Caco-2 (cell line): ENCODE results near the gene CBARP. TPM values are rescaled to one million over a fixed set of nuclear protein-coding genes. Genes with fewer than 3 reads are reported as not detected.
"Not testable (repeated sequence)": the region's sequence is repeated elsewhere in the genome, so short reads cannot be mapped to it uniquely, and the experiment has no call there.

Source experiments
- BruUV-seq: library from RNA; stranded (reverse); fragments of 400-500 nt; replicated peaks from 2 replicates; lab custom pipeline; 2021; lab: Mats Ljungman, UMichigan
- CTCF ChIA-PET: fragments of 300-600 bp; sonication (Branson Sonifier 250); formaldehyde crosslinking; loops from one replicate; lab custom pipeline; 2022; ENCODE audit warnings: antibody characterized with exemption; lab: Charles Lee
- POLR2A ChIA-PET: fragments of 300-600 bp; sonication (Branson Sonifier 250); formaldehyde crosslinking; loops from one replicate; lab custom pipeline; 2022; ENCODE audit warnings: antibody characterized with exemption; lab: Charles Lee
- DNase-seq, 2 experiments: peaks; one replicate each; pipeline versions ENCODE4 v3.0.0 to v3.0.0-alpha.2; 2020 to 2022
- H3K27me3 ChIP-seq: replicated peaks from 2 replicates; pipeline ENCODE4 v1.6.0; 2011; ENCODE audit warnings: low read length; ENCODE audit not compliant: control insufficient read depth, insufficient read depth
- H3K36me3 ChIP-seq: 2 replicates; pipeline ENCODE4 v1.5.1; 2011; ENCODE audit warnings: low read length; ENCODE audit not compliant: control insufficient read depth, insufficient read depth
- H3K4me1 ChIP-seq: fragments of 250-450 bp; sonication (Bioruptor Pico); 2 replicates; pipeline ENCODE4 v1.5.1; 2020; ENCODE audit warnings: mild to moderate bottlenecking
- H3K4me3 ChIP-seq: 2 replicates; pipeline ENCODE4 v1.5.1; 2011; ENCODE audit warnings: low read depth, mild to moderate bottlenecking, control low read depth, low read length
- H3K9me3 ChIP-seq: fragments of 250-450 bp; sonication (Bioruptor Pico); 2 replicates; pipeline ENCODE4 v1.5.1; 2020; ENCODE audit warnings: mild to moderate bottlenecking, moderate library complexity
- H3K27ac Mint-ChIP-seq: one replicate; pipeline ENCODE4 v1.8.0; 2022; ENCODE audit warnings: mixed read lengths; ENCODE audit not compliant: unreplicated experiment
- H3K27me3 Mint-ChIP-seq: one replicate; pipeline ENCODE4 v1.8.0; 2022; ENCODE audit warnings: mixed read lengths; ENCODE audit not compliant: insufficient read depth, unreplicated experiment
- H3K36me3 Mint-ChIP-seq: one replicate; pipeline ENCODE4 v1.8.0; 2022; ENCODE audit warnings: mild to moderate bottlenecking, mixed read lengths; ENCODE audit not compliant: insufficient read depth, unreplicated experiment
- H3K4me1 Mint-ChIP-seq: one replicate; pipeline ENCODE4 v1.8.0; 2022; ENCODE audit warnings: low read depth, mixed read lengths; ENCODE audit not compliant: unreplicated experiment
- H3K4me3 Mint-ChIP-seq: one replicate; pipeline ENCODE4 v1.8.0; 2022; ENCODE audit warnings: mild to moderate bottlenecking, moderate library complexity, mixed read lengths; ENCODE audit not compliant: unreplicated experiment
- H3K9me3 Mint-ChIP-seq: one replicate; pipeline ENCODE4 v1.8.0; 2022; ENCODE audit warnings: mixed read lengths; ENCODE audit not compliant: unreplicated experiment
- CTCF ChIP-seq, 2 experiments: fragments of 200-600 bp in 1 of 2; IDR thresholded peaks; 1 replicate in 1 of 2; 2 replicates in 1 of 2; pipeline versions ENCODE4 v1.5.1 to v1.8.0; 2011 to 2022; ENCODE audit warnings: antibody characterized with exemption in 1 of 2, control low read depth in 1 of 2, inconsistent platforms in 1 of 2, low read depth in 1 of 2, low read length in 1 of 2, mild to moderate bottlenecking in 1 of 2, moderate library complexity in 1 of 2; ENCODE audit not compliant: insufficient read depth in 1 of 2, severe bottlenecking in 1 of 2, unreplicated experiment in 1 of 2
- intact Hi-C: fragments of 100-400 bp; cut with micrococcal nuclease; formaldehyde crosslinking; loops from one replicate; pipeline ENCODE4 v1.10.0; 2022; ENCODE audit not compliant: unreplicated experiment
- total RNA-seq: library from RNA; stranded (reverse); gene quantifications from 2 replicates; pipeline ENCODE4 v1.2.3, GENCODE V29; 2022

CBARP gene
- total RNA-seq, 1 experiment from 2014 or later, result 7.3 TPM

- Histone ChIP-seq H3K9me3 (no peaks in the 10 kb centered on the region), H3K4me3 (peak within 1 kb of the TSS; percentile 88), H3K27me3 (no peaks in the 10 kb centered on the region), H3K36me3 (peaks cover 4% of the 10 kb centered on the region), H3K4me1 (peaks cover 30% of the 10 kb centered on the region)
- DNase-seq, result peak; percentile 79 to 85
- H3K27ac Mint-ChIP-seq, result peak within 1 kb of the TSS; percentile 75
- H3K4me1 Mint-ChIP-seq, result peaks cover under 1% of the 10 kb centered on the region
- TF ChIP-seq CTCF (IDR thresholded peaks at IDR 0.05; ENCODE audit: insufficient read depth in 1 of 2, low read depth in 1 of 2, low read length in 1 of 2, severe bottlenecking in 1 of 2, unreplicated experiment in 1 of 2), result no peak
- no peaks in the 10 kb centered on the region for H3K27me3 Mint-ChIP-seq
- peak within 1 kb of the TSS; percentile 96 for H3K4me3 Mint-ChIP-seq
- POLR2A ChIA-PET, result interaction anchor here (1.0 to 1.6 kb wide), 3 partner anchors 17 to 21 kb away, joined by 3 to 21 read pairs (median 4); partner anchors contain the start of gene CIRBP
- no peaks in the 10 kb centered on the region for H3K9me3 Mint-ChIP-seq
- intact Hi-C loops, result no loop called here
- CTCF ChIA-PET, result no interaction called here
- BruUV-seq, result no TSS peak
- peaks cover 60% of the 10 kb centered on the region for H3K36me3 Mint-ChIP-seq
Measured at GRCh38 chr19:1248139-1248785, 10.5 kb upstream of the CBARP start, which contains the start of gene MIDN. Gene MIDN (plus strand): TSS chr19:1248583. CDS start chr19:1250297, 1,714 bp downstream.

- TF ChIP-seq CTCF (IDR thresholded peaks at IDR 0.05; ENCODE audit: insufficient read depth in 1 of 2, low read depth in 1 of 2, low read length in 1 of 2, severe bottlenecking in 1 of 2, unreplicated experiment in 1 of 2), result no peak
- no peak for DNase-seq
- Mint-ChIP-seq H3K4me1 (no peaks in the 10 kb centered on the region), H3K27me3 (no peaks in the 10 kb centered on the region), H3K4me3 (no peak overlapping the region), H3K9me3 (no peaks in the 10 kb centered on the region), H3K36me3 (peaks cover 55% of the 10 kb centered on the region), H3K27ac (no peak overlapping the region)
- peaks cover 31% of the 10 kb centered on the region for H3K4me1 ChIP-seq
- intact Hi-C loops, result no loop called here
- H3K9me3 ChIP-seq, result no peaks in the 10 kb centered on the region
- peaks cover 4% of the 10 kb centered on the region for H3K36me3 ChIP-seq
- CTCF ChIA-PET, result no interaction called here
- BruUV-seq, result no TSS peak
- H3K4me3 ChIP-seq, result peak overlapping the region; percentile 88
- POLR2A ChIA-PET, result interaction anchor here (1.5 kb wide), 1 partner anchor 19 kb away, joined by 10 read pairs; no protein-coding TSS in a partner anchor
- H3K27me3 ChIP-seq, result no peaks in the 10 kb centered on the region
Measured at GRCh38 chr19:1247748-1248138, 9.9 kb upstream of the CBARP start.

GRCh38 chr19:1246265-1247087 lies 8.7 kb upstream of the CBARP start:
- H3K27ac Mint-ChIP-seq, H3K4me3 ChIP-seq, DNase-seq, intact Hi-C loops, H3K27me3 ChIP-seq, H3K4me3 Mint-ChIP-seq, H3K9me3 Mint-ChIP-seq, H3K27me3 Mint-ChIP-seq, BruUV-seq, H3K4me1 Mint-ChIP-seq, H3K36me3 ChIP-seq, H3K9me3 ChIP-seq: not testable (repeated sequence)
- ChIA-PET POLR2A (interaction anchor here (0.6 to 4.4 kb wide), 7 partner anchors 19 to 493 kb away, joined by 3 to 110 read pairs (median 7); partner anchors contain the start of gene CIRBP), CTCF (interaction anchor here (0.6 to 3.4 kb wide), 3 partner anchors 13 to 21 kb away, joined by 3 to 440 read pairs (median 5); partner anchors contain the start of gene CIRBP)
- H3K36me3 Mint-ChIP-seq, result peaks cover 50% of the 10 kb centered on the region
- peaks cover 37% of the 10 kb centered on the region for H3K4me1 ChIP-seq
